A549 treated with RU486 at 1 μM for 4 hours (cell line): ENCODE data around the gene DNAL4. TPM values are rescaled to one million over a fixed set of nuclear protein-coding genes. Genes with fewer than 3 reads are reported as not detected.

Experiments
- total RNA-seq: library from RNA; stranded (reverse); fragments of 200-300 nt; extraction: Qiagen RNA extraction; gene quantifications from 5 replicates; pipeline ENCODE4 v1.2.3, GENCODE V29; 2022; ENCODE audit warnings: low read depth

The DNAL4 gene, protein sequence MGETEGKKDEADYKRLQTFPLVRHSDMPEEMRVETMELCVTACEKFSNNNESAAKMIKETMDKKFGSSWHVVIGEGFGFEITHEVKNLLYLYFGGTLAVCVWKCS
- total RNA-seq = 8.0 to 11.6 TPM (median 10.5 TPM) in 5 replicates

DNA sequence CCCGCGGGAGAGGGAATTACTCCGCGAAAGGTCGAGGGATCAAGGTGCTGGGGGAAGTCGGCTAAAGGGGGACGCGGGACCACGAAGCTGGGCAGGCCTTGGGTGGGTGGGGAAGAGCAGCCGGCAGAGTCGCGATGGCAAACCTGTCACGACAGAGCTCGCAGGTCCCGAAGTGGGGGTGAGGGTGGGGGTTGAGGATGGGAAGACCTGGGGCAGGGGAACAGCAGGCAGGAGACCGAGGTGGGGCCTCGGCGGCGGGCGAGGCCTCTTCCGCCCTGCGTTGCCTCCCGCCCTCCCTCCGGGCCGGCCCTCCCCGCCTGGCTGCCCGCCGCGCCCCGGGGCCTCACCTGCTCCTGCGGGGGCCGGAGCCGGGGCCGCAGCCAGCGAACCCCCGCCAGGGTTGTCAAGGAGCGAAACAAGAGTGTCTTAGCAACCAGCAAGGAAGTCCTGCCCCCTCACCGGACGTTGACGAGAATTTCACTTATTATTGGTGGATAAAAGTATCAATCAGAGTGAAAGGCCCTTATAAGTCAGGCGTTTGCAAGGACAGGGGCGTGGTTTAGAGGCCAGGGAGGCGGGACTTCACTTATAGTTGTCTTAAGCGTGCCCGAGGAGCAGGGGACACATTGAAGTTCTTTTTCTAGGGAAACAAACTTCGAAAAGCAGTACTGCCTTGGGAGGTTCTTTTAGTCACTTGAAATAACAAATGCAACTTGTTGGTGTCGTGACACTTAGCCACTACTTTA, at the start of gene DNAL4:
Gene DNAL4, minus strand, starts transcription at position 423 of the 746 bp plus-strand sequence. CDS start 11,412 bp downstream, outside the sequence.

DNA sequence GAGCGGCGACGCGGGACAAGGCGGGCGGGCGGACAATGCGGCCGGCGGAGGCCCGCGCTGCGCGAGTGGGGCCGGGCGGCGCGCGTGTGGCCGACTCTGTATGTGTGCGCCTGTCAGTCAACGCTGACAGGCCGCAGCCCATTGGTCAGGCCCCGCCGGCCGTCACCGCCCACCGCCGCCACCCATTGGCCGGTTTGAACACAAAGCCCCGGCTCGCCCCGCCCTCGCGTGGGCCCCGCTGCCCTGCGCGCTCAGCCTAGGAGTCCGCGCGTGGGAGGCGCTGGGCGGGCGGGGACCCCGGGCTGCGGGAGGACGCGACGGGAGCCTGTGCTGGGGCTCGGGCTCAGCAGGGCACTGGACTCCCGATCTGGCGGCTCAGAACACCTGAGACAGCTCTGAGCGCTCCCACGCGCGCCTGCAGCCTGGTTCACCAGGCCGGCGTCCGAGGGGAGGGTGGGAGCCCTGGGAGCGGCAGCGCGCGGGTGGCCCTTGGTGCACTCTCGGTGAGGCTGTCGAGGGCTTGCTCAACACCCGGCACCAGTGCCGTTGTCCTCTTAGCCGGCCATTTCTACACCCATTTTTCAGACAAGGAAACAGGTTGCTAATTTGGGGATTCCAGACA, 37.9 kb downstream of the DNAL4 start, which contains the start of gene SUN2:
Gene SUN2, minus strand, starts transcription at position 88 of the 622 bp plus-strand sequence. CDS start 3,370 bp downstream, outside the sequence.

Other genes with a start within 250 kb of the DNAL4 start
- 2.6 to 6.1 TPM (median 5.0 TPM) in 5 replicates for gene DMC1, start 224.0 kb downstream of the DNAL4 start, total RNA-seq
- gene FAM227A, start 137.8 kb downstream of the DNAL4 start, total RNA-seq = 0.42 to 0.75 TPM (median 0.71 TPM) in 5 replicates
- gene CBY1, start 137.5 kb downstream of the DNAL4 start, total RNA-seq = 13.4 to 19.2 TPM (median 15.1 TPM) in 5 replicates
- 68.5 to 92.7 TPM (median 75.9 TPM) in 5 replicates for gene TOMM22, start 112.2 kb downstream of the DNAL4 start, total RNA-seq
- gene JOSD1, start 93.2 kb downstream of the DNAL4 start, total RNA-seq = 26.5 to 31.2 TPM (median 29.4 TPM) in 5 replicates
- 7.6 to 10.5 TPM (median 9.2 TPM) in 5 replicates for gene GTPBP1, start 88.2 kb downstream of the DNAL4 start, total RNA-seq
- 22.9 to 37.2 TPM (median 33.4 TPM) in 5 replicates for gene SUN2, start 38.1 kb downstream of the DNAL4 start, total RNA-seq
- 10.0 to 14.7 TPM (median 11.2 TPM) in 5 replicates for gene NPTXR, start 49.9 kb upstream of the DNAL4 start, total RNA-seq
- 27.3 to 33.9 TPM (median 31.3 TPM) in 5 replicates for gene CBX6, start 78.1 kb upstream of the DNAL4 start, total RNA-seq
- gene APOBEC3A, start 163.5 kb upstream of the DNAL4 start, total RNA-seq = not detected in 5 replicates
- 29.1 to 36.5 TPM (median 30.0 TPM) in 5 replicates for gene APOBEC3B, start 188.2 kb upstream of the DNAL4 start, total RNA-seq
- 25.4 to 28.4 TPM (median 26.5 TPM) in 5 replicates for gene APOBEC3C, start 220.1 kb upstream of the DNAL4 start, total RNA-seq
- gene APOBEC3D, start 227.0 kb upstream of the DNAL4 start, total RNA-seq = 0.09 to 0.60 TPM (median 0.20 TPM) in 3 of 5 replicates, not detected in the others
- gene APOBEC3F, start 246.7 kb upstream of the DNAL4 start, total RNA-seq = 1.9 to 2.8 TPM (median 2.1 TPM) in 5 replicates